ENCODE measurements around the gene FAM3B. TPM values are rescaled to one million over a fixed set of nuclear protein-coding genes. Genes with fewer than 3 reads are reported as not detected.

The FAM3B gene
- total and polyA plus RNA-seq, 2 of the 4 experiments (the other 2 are of a cell fraction), result not detected

DNA sequence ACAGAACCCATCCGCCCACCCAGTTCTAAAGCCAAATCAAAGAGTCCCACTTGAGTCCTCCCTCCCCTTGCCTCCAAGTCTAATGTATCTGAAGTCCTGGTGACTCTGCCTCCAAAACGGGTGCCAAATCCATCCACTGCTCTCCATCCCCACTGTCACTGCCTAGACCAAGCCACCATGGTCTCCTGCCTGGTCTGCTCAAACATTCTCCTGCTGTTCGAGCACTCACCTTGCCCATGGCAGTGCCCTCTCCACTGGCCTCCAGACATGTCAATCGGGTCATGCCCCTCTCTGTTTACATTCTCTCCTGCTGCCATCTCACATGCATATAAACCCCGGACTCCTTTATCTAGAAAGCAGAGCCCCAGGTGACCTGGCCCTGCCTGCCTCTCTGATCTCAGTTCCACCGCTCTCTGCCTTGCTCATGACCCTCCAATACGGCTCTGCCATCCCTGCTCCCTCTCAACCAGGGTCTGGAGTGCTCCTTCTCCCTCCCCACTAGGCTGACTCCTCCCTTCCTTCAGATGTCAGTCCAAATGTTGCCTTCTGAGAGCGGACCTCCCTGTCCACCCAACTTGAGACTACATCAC is 77.4 kb downstream of the FAM3B start:
- Histone ChIP-seq H3K36me3 (ENCODE audit: control insufficient read depth, insufficient read depth, low read length) (no peaks in the 10 kb centered on the region), H2BK15ac (ENCODE audit: low read depth, low read length) (no peak overlapping the region), H3K56ac (ENCODE audit: extremely low read depth, insufficient read depth, low read length) (no peak overlapping the region), H4K91ac (ENCODE audit: insufficient read depth, low read depth, low read length) (no peak overlapping the region), H3K14ac (replicated peaks; ENCODE audit: low read depth, low read length) (no peak overlapping the region), H3K18ac (ENCODE audit: low read depth, low read length) (no peak overlapping the region), H2BK120ac (ENCODE audit: low read depth, low read length) (no peak overlapping the region), H2AK5ac (ENCODE audit: low read depth, low read length) (no peak overlapping the region), H2AK9ac (replicated peaks; ENCODE audit: low read depth, low read length, poor library complexity) (no peak overlapping the region), H3K27me3 (ENCODE audit: control insufficient read depth, insufficient read depth, low read length) (peaks cover 1% of the 10 kb centered on the region), H4K5ac (ENCODE audit: low read depth, low read length) (no peak overlapping the region), H3K9ac (ENCODE audit: low read depth, low read length) (no peak overlapping the region), H3K4ac (ENCODE audit: low read depth, low read length) (no peak overlapping the region), H2BK5ac (ENCODE audit: low read depth, low read length, poor library complexity, severe bottlenecking) (no peak overlapping the region), H3K4me2 (ENCODE audit: low read depth, low read length) (no peak overlapping the region), H3K4me3 (ENCODE audit: insufficient read depth, low read depth, low read length) (no peak overlapping the region), H3K4me1 (ENCODE audit: control insufficient read depth, insufficient read depth, low read length) (no peaks in the 10 kb centered on the region), H3K9me1 (ENCODE audit: insufficient read depth, low read length) (no peaks in the 10 kb centered on the region), H3K23ac (ENCODE audit: low read depth, low read length) (no peak overlapping the region), H4K20me1 (ENCODE audit: insufficient read depth, low read length) (no peaks in the 10 kb centered on the region), H2AFZ (replicated peaks; ENCODE audit: low read length, poor library complexity) (no peak overlapping the region), H3K79me1 (ENCODE audit: low read depth in 1 of 2, low read length in 2 of 2) (no peaks in the 10 kb centered on the region), H3K9me3 (ENCODE audit: control insufficient read depth, insufficient read depth, low read length) (no peaks in the 10 kb centered on the region), H3K27ac (ENCODE audit: insufficient read depth, low read length) (no peak overlapping the region), H2BK20ac (ENCODE audit: low read depth, low read length) (no peak overlapping the region), H4K8ac (ENCODE audit: low read depth in 2 of 2, low read length in 2 of 2) (no peak overlapping the region)
- intact Hi-C loops (cut with micrococcal nuclease), result no loop called here
- no peak for DNase-seq
- no TSS peak for BruUV-seq (replicated peaks)
- in situ Hi-C loops (cut with MboI; ENCODE audit: low sequenced_read_pairs), result no loop called here
- WGBS, 2 experiments (ENCODE audit: extremely low coverage in 2 of 2, insufficient read length in 1 of 2), result 58% methylated on average over 2 of the region's 8 CpGs; no CpG with 5 or more reads in 1 of the 2 experiments
- ChIA-PET CTCF (no interaction called here), POLR2A (ENCODE audit: unreplicated experiment) (no interaction called here)
- dilution Hi-C loops (cut with HindIII; ENCODE audit: low sequenced_read_pairs, unreplicated experiment), result no loop called here
- TF ChIP-seq MAZ (IDR thresholded peaks at IDR 0.05; ENCODE audit: borderline replicate concordance, low read depth, low read length) (no peak), MXI1 (IDR thresholded peaks at IDR 0.05; ENCODE audit: borderline replicate concordance, low read depth, low read length) (no peak), RCOR1 (IDR thresholded peaks at IDR 0.05; ENCODE audit: insufficient replicate concordance, low read length) (no peak), CEBPB (IDR thresholded peaks at IDR 0.05; ENCODE audit: low read depth, low read length) (no peak), NFE2L2 (IDR thresholded peaks at IDR 0.05; ENCODE audit: low read depth, low read length) (no peak), CHD1 (IDR thresholded peaks at IDR 0.05; ENCODE audit: low read depth, low read length) (no peak), SMC3 (IDR thresholded peaks at IDR 0.05; ENCODE audit: low read depth, low read length) (no peak), POLR2A (IDR thresholded peaks at IDR 0.05; ENCODE audit: low read depth, low read length) (no peak), CTCF (conservative IDR thresholded peaks at IDR 0.05; ENCODE audit: low read depth, low read length) (no peak), RFX5 (IDR thresholded peaks at IDR 0.05; ENCODE audit: low read depth, low read length) (no peak), MAFK (IDR thresholded peaks at IDR 0.05; ENCODE audit: low read depth, low read length) (no peak), FOS (IDR thresholded peaks at IDR 0.05; ENCODE audit: low read depth, low read length) (no peak), BHLHE40 (IDR thresholded peaks at IDR 0.05; ENCODE audit: low read depth, low read length) (no peak), RAD21 (IDR thresholded peaks at IDR 0.05; ENCODE audit: low read length) (no peak)
- TF ChIP-seq, protein P1, sequence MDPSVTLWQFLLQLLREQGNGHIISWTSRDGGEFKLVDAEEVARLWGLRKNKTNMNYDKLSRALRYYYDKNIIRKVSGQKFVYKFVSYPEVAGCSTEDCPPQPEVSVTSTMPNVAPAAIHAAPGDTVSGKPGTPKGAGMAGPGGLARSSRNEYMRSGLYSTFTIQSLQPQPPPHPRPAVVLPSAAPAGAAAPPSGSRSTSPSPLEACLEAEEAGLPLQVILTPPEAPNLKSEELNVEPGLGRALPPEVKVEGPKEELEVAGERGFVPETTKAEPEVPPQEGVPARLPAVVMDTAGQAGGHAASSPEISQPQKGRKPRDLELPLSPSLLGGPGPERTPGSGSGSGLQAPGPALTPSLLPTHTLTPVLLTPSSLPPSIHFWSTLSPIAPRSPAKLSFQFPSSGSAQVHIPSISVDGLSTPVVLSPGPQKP (IDR thresholded peaks at IDR 0.05; ENCODE audit: borderline replicate concordance, low read depth, low read length), result no peak
- TF ChIP-seq, protein P2, sequence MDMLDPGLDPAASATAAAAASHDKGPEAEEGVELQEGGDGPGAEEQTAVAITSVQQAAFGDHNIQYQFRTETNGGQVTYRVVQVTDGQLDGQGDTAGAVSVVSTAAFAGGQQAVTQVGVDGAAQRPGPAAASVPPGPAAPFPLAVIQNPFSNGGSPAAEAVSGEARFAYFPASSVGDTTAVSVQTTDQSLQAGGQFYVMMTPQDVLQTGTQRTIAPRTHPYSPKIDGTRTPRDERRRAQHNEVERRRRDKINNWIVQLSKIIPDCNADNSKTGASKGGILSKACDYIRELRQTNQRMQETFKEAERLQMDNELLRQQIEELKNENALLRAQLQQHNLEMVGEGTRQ (IDR thresholded peaks at IDR 0.05; ENCODE audit: low read depth, low read length), result no peak
- no peak for ATAC-seq (ENCODE audit: low read depth)

Data from IMR-90 (cell line).